ENCODE data around the gene SLC36A4.

The SLC36A4 gene

DNA sequence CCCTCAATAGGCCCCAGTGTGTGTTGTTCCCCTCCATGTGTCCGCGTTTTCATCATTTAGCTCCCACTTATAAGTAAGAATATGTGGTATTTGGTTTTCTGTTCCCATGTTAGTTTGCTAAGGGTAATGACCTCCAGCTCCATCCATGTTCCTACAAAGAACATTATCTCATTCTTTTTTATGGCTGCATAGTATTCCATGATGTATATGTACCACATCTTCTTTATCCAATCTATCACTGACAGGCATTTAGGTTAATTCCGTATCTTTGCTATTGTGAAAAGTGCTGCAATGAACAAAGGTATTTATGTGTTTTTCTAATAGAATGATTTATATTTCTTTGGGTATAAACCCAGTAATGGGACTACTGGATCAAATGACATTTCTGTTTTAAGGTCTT lies 42.1 kb downstream of the SLC36A4 start:
- TF ChIP-seq, protein P1, sequence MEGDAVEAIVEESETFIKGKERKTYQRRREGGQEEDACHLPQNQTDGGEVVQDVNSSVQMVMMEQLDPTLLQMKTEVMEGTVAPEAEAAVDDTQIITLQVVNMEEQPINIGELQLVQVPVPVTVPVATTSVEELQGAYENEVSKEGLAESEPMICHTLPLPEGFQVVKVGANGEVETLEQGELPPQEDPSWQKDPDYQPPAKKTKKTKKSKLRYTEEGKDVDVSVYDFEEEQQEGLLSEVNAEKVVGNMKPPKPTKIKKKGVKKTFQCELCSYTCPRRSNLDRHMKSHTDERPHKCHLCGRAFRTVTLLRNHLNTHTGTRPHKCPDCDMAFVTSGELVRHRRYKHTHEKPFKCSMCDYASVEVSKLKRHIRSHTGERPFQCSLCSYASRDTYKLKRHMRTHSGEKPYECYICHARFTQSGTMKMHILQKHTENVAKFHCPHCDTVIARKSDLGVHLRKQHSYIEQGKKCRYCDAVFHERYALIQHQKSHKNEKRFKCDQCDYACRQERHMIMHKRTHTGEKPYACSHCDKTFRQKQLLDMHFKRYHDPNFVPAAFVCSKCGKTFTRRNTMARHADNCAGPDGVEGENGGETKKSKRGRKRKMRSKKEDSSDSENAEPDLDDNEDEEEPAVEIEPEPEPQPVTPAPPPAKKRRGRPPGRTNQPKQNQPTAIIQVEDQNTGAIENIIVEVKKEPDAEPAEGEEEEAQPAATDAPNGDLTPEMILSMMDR (IDR thresholded peaks at IDR 0.05; ENCODE audit: insufficient read depth, low read length, poor library complexity, severe bottlenecking): no peak
- no peaks in the 10 kb centered on the region for H3K36me3 ChIP-seq (ENCODE audit: control insufficient read depth, insufficient read depth, low read length)
- H3K4me3 ChIP-seq (replicated peaks; ENCODE audit: low read depth, low read length): no peak overlapping the region
- DNase-seq (ENCODE audit: extremely low read depth, insufficient read length): no peak
- no peaks in the 10 kb centered on the region for H3K27me3 ChIP-seq (replicated peaks; ENCODE audit: control insufficient read depth, insufficient read depth, low read length)

DNA sequence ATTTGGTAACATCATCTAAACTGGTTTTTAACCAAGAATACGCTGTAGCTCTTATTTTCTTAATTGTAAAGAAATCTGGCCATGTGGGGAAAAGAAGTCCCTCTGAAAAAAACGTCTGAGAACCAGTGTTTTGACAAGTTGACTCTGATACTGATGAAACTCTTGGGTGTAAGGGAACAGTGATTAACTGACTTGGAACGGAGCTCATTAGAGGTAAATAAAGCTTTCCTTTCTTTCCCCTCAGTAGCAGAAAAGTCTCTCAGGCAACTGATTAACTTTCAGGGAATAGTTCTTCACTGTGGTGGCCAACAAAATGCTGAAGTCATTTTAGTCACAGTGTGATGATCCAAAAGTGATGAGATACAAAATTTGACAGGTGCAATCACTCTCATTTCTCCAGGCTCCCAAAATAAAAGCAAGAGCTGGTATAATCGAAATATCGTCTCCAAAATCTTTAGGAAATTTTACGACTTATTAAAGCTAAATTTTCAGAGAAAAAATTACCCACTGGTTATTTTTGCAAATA lies 52.3 kb downstream of the SLC36A4 start:
- Histone ChIP-seq H3K4me3 (replicated peaks; ENCODE audit: low read depth, low read length) (no peak overlapping the region), H3K27me3 (replicated peaks; ENCODE audit: control insufficient read depth, insufficient read depth, low read length) (no peaks in the 10 kb centered on the region), H3K36me3 (ENCODE audit: control insufficient read depth, insufficient read depth, low read length) (no peaks in the 10 kb centered on the region)
- TF ChIP-seq, protein P1 (IDR thresholded peaks at IDR 0.05; ENCODE audit: insufficient read depth, low read length, poor library complexity, severe bottlenecking): no peak
- no peak for DNase-seq (ENCODE audit: extremely low read depth, insufficient read length)

DNA sequence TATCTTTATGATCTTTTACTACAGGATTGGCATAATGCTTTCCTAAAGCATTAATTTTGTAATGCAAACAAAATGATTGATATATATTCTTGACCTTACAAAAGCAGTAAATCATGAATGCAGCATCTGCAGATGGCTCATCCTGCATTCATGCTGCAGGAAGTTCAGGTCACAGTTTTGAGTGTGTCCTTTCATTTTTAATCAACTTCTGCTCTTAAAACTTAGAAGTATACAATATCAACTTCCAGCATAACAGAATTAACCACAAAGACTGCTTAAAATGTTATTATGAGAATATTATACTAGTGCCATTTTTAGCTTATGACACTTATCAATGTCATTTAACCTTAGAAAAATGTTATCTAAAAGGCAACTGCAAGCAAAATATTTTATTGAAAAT lies 54.0 kb downstream of the SLC36A4 start:
- TF ChIP-seq, protein P1 (IDR thresholded peaks at IDR 0.05; ENCODE audit: insufficient read depth, low read length, poor library complexity, severe bottlenecking): no peak
- no peaks in the 10 kb centered on the region for H3K27me3 ChIP-seq (replicated peaks; ENCODE audit: control insufficient read depth, insufficient read depth, low read length)
- peak; percentile 15 for DNase-seq (ENCODE audit: extremely low read depth, insufficient read length)
- no peaks in the 10 kb centered on the region for H3K36me3 ChIP-seq (ENCODE audit: control insufficient read depth, insufficient read depth, low read length)
- no peak overlapping the region for H3K4me3 ChIP-seq (replicated peaks; ENCODE audit: low read depth, low read length)

DNA sequence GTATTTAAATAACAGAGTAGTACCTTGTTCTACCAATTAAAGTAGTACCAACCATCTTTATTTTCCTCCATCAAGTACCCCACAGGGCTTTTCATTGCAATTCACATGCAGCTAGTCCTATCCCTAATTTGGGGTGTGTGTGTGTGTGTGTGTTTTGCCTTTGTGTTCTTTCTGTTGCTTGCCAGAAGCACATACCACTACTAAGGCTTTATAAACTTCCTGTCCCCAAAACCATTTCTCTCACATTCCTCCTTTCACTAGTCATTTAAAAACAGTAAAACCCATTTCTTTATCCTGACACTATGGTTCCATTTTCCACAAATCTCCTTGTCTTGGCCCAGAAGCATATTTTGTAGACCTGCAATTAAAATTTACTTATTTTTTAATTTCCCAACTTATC lies 54.6 kb downstream of the SLC36A4 start:
- H3K27me3 ChIP-seq (replicated peaks; ENCODE audit: control insufficient read depth, insufficient read depth, low read length): no peaks in the 10 kb centered on the region
- no peak for DNase-seq (ENCODE audit: extremely low read depth, insufficient read length)
- TF ChIP-seq, protein P1 (IDR thresholded peaks at IDR 0.05; ENCODE audit: insufficient read depth, low read length, poor library complexity, severe bottlenecking): no peak
- H3K4me3 ChIP-seq (replicated peaks; ENCODE audit: low read depth, low read length): no peak overlapping the region
- no peaks in the 10 kb centered on the region for H3K36me3 ChIP-seq (ENCODE audit: control insufficient read depth, insufficient read depth, low read length)

DNA sequence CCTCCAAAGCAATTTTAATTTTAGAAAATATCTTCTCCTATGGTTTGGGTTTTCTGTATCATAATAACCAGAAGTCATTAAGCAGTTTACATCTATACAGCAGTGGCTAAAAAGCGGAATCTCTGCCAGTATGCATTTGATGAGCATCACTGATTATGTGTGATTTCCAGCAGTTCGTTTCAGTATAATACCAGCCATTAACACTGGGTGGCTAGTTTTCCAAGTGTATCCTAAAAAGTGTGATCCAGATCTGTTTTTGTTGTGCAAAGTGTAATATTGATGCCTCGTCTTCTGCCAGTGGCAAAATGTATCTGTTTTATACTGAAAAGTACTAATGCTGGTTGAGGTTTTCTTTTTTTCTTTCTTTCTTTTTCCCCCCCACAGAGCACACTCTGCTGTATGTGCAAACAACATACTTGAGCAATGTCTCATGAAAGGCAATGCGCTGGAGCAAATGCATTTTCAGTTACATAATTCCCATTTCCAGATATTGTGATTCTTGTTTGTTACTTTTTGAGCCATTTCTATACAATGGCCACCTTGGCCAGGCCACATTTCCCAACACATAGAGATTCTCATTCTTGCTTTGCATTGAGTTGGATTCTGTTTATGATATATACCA lies 64.2 kb downstream of the SLC36A4 start:
- no peak for DNase-seq (ENCODE audit: extremely low read depth, insufficient read length)
- Histone ChIP-seq H3K4me3 (replicated peaks; ENCODE audit: low read depth, low read length) (no peak overlapping the region), H3K27me3 (replicated peaks; ENCODE audit: control insufficient read depth, insufficient read depth, low read length) (no peaks in the 10 kb centered on the region), H3K36me3 (ENCODE audit: control insufficient read depth, insufficient read depth, low read length) (no peaks in the 10 kb centered on the region)
- TF ChIP-seq, protein P1 (IDR thresholded peaks at IDR 0.05; ENCODE audit: insufficient read depth, low read length, poor library complexity, severe bottlenecking): no peak

DNA sequence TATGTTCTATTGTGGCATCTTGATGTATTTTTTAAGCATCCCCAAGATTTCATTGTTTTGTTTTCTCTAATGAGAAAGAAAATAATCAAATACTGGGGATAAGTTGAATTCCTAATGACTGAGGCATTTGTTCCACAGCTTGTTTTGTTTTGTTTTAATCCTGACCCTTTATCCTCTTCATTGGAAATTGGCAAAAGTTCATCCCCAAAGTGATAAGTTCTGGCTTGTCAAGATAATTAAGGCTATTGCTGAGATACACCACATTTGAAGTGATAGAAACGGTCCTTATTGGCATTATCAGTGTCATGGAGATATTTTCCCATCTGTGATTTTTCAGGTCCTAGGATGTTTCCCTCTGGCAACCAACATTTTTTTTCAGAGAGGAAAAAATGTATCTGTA lies 65.0 kb downstream of the SLC36A4 start:
- H3K4me3 ChIP-seq (replicated peaks; ENCODE audit: low read depth, low read length): no peak overlapping the region
- DNase-seq (ENCODE audit: extremely low read depth, insufficient read length): no peak
- H3K36me3 ChIP-seq (ENCODE audit: control insufficient read depth, insufficient read depth, low read length): no peaks in the 10 kb centered on the region
- TF ChIP-seq, protein P1 (IDR thresholded peaks at IDR 0.05; ENCODE audit: insufficient read depth, low read length, poor library complexity, severe bottlenecking): no peak
- no peaks in the 10 kb centered on the region for H3K27me3 ChIP-seq (replicated peaks; ENCODE audit: control insufficient read depth, insufficient read depth, low read length)

Data from GM06990 (cell line).